Measurements from ENCODE around the gene PTPRD.

DNA sequence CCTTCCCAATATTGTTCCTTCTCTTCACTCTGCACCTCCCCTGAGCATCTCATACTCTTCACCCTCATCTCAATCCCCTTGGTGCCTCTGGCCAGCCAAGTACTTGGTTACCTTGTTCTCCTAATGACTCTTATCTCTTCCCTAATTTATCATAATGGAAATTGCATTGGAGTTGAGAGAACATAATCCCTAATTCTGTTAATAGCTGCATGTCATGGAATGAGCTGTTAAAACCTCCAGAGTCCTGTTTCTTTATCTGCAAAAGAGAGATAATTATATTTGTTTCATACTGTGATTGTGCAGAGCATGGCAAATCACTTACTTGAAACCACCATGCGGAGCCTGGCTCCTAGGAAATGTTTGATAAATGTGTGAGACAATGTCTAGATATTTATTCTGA lies 1738.3 kb downstream of the PTPRD start:
- no peak for TF ChIP-seq POLR2A (IDR thresholded peaks at IDR 0.05)
- TF ChIP-seq, protein P1, sequence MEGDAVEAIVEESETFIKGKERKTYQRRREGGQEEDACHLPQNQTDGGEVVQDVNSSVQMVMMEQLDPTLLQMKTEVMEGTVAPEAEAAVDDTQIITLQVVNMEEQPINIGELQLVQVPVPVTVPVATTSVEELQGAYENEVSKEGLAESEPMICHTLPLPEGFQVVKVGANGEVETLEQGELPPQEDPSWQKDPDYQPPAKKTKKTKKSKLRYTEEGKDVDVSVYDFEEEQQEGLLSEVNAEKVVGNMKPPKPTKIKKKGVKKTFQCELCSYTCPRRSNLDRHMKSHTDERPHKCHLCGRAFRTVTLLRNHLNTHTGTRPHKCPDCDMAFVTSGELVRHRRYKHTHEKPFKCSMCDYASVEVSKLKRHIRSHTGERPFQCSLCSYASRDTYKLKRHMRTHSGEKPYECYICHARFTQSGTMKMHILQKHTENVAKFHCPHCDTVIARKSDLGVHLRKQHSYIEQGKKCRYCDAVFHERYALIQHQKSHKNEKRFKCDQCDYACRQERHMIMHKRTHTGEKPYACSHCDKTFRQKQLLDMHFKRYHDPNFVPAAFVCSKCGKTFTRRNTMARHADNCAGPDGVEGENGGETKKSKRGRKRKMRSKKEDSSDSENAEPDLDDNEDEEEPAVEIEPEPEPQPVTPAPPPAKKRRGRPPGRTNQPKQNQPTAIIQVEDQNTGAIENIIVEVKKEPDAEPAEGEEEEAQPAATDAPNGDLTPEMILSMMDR (IDR thresholded peaks at IDR 0.05 in 8 of 11, conservative IDR thresholded peaks at IDR 0.05 in 3 of 11) = no peak
